GM18502 (cell line): ENCODE data around the gene MSLN.

Experiments used
- ATAC-seq: cut with Tn5 transposase; IDR thresholded peaks from one replicate; pipeline ENCODE4 v1.9.1; 2021; ENCODE audit warnings: mild to moderate bottlenecking; ENCODE audit not compliant: unreplicated experiment, poor library complexity

The MSLN gene

GRCh38 chr16:722835-723633 lies 37.5 kb upstream of the MSLN start:
- ATAC-seq, result no peak

- ATAC-seq, result no peak
Observed at GRCh38 chr16:723695-724094, 36.8 kb upstream of the MSLN start.

GRCh38 chr16:724188-725040 lies 36.1 kb upstream of the MSLN start:
- no peak for ATAC-seq

GRCh38 chr16:725041-725376 lies 35.5 kb upstream of the MSLN start:
- ATAC-seq, result no peak

GRCh38 chr16:725463-726187 lies 34.9 kb upstream of the MSLN start:
- ATAC-seq, result no peak

- no peak for ATAC-seq
Observed at GRCh38 chr16:726188-726437, 34.4 kb upstream of the MSLN start.

- no peak for ATAC-seq
Observed at GRCh38 chr16:726438-727290, 33.9 kb upstream of the MSLN start, which contains the start of the genes CCDC78 and HAGHL. Gene CCDC78, minus strand, starts transcription at chr16:726443. Its CDS starts 76 bp downstream, at chr16:726367. Gene HAGHL, plus strand, starts transcription at chr16:727106. Its CDS starts 404 bp downstream, at chr16:727510.

GRCh38 chr16:727291-727977 lies 33.1 kb upstream of the MSLN start:
- no peak for ATAC-seq

GRCh38 chr16:728131-728889 lies 32.2 kb upstream of the MSLN start:
- ATAC-seq, result peak; percentile 39

GRCh38 chr16:728890-729744 lies 31.4 kb upstream of the MSLN start:
- ATAC-seq, result no peak

GRCh38 chr16:729768-730665 lies 30.5 kb upstream of the MSLN start:
- no peak for ATAC-seq

- ATAC-seq, result no peak
Observed at GRCh38 chr16:730666-731509, 29.6 kb upstream of the MSLN start.

- ATAC-seq, result no peak
Observed at GRCh38 chr16:732332-732731, 28.2 kb upstream of the MSLN start.

GRCh38 chr16:732936-733335 lies 27.6 kb upstream of the MSLN start:
- ATAC-seq, result no peak

GRCh38 chr16:733382-734207 lies 26.9 kb upstream of the MSLN start:
- no peak for ATAC-seq
